Activated T-helper 1 cell treated with anti-CD3 and anti-CD28 coated beads, Interleukin-12 subunit alpha, Interleukin-12 subunit beta, Interleukin-2, Interleukin-4 antibody, amounts not matched to agents 30 ng/mL and 10 ng/mL and 1 ng/mL, durations not matched to agents 14 hours and 24 hours and 36 hours (primary cell): Measurements from ENCODE around the gene AK9. TPM values are rescaled to one million over a fixed set of nuclear protein-coding genes. Genes with fewer than 3 reads are reported as not detected.
"Not testable (repeated sequence)": the region's sequence is repeated elsewhere in the genome, so short reads cannot be mapped to it uniquely, and the experiment has no call there.

Experiments
- DNase-seq: peaks from one replicate; pipeline ENCODE4 v3.0.0; 2021; ENCODE audit warnings: low spot score
- H3K27ac Mint-ChIP-seq: one replicate; pipeline ENCODE4 v1.8.0; 2021; ENCODE audit warnings: mild to moderate bottlenecking, mixed read lengths
- H3K27me3 Mint-ChIP-seq: one replicate; pipeline ENCODE4 v1.8.0; 2022; ENCODE audit warnings: mild to moderate bottlenecking, moderate library complexity, mixed read lengths; ENCODE audit not compliant: insufficient read depth
- H3K36me3 Mint-ChIP-seq: one replicate; pipeline ENCODE4 v1.8.0; 2021; ENCODE audit warnings: low read depth, mixed read lengths
- H3K4me1 Mint-ChIP-seq: one replicate; pipeline ENCODE4 v1.8.0; 2021; ENCODE audit warnings: low read depth, mixed read lengths
- H3K4me3 Mint-ChIP-seq: one replicate; pipeline ENCODE4 v1.8.0; 2021; ENCODE audit warnings: mild to moderate bottlenecking, moderate library complexity, mixed read lengths
- H3K9me3 Mint-ChIP-seq: one replicate; pipeline ENCODE4 v1.8.0; 2021; ENCODE audit warnings: mixed read lengths
- intact Hi-C: fragments of 100-400 bp; cut with micrococcal nuclease; formaldehyde crosslinking; loops from one replicate; pipeline ENCODE4 v1.15.1; 2024
- total RNA-seq: library from RNA; stranded (reverse); gene quantifications from 2 replicates; pipeline ENCODE4 v1.2.3, GENCODE V29; 2022

AK9 gene
- total RNA-seq, 1 donor from 2014 or later: 2.8 TPM

- no peak overlapping the region for H3K27ac Mint-ChIP-seq
- H3K4me3 Mint-ChIP-seq: no peak overlapping the region
- no peaks in the 10 kb centered on the region for H3K27me3 Mint-ChIP-seq
- peaks cover 3% of the 10 kb centered on the region for H3K9me3 Mint-ChIP-seq
- no peak for DNase-seq
- intact Hi-C loops: no loop called here
- peaks cover 68% of the 10 kb centered on the region for H3K36me3 Mint-ChIP-seq
- peaks cover 60% of the 10 kb centered on the region for H3K4me1 Mint-ChIP-seq
Observed at GRCh38 chr6:109466212-109466923, 224.6 kb downstream of the AK9 start.

GRCh38 chr6:109465772-109466171 lies 225.2 kb downstream of the AK9 start:
- Mint-ChIP-seq H3K4me3 (no peak overlapping the region), H3K9me3 (peaks cover 3% of the 10 kb centered on the region), H3K36me3 (peaks cover 67% of the 10 kb centered on the region), H3K27ac (no peak overlapping the region), H3K27me3 (no peaks in the 10 kb centered on the region), H3K4me1 (peaks cover 54% of the 10 kb centered on the region)
- no peak for DNase-seq
- intact Hi-C loops: no loop called here

GRCh38 chr6:109461733-109462526 lies 229.1 kb downstream of the AK9 start:
- Mint-ChIP-seq H3K36me3 (peaks cover 51% of the 10 kb centered on the region), H3K27ac (no peak overlapping the region), H3K4me3 (no peak overlapping the region), H3K9me3 (peaks cover 3% of the 10 kb centered on the region), H3K4me1 (peaks cover 60% of the 10 kb centered on the region), H3K27me3 (no peaks in the 10 kb centered on the region)
- DNase-seq: no peak
- intact Hi-C loops: no loop called here

GRCh38 chr6:109461205-109461604 lies 229.8 kb downstream of the AK9 start:
- H3K4me3 Mint-ChIP-seq, H3K27me3 Mint-ChIP-seq, DNase-seq, intact Hi-C loops, H3K27ac Mint-ChIP-seq, H3K9me3 Mint-ChIP-seq: not testable (repeated sequence)
- peaks cover 50% of the 10 kb centered on the region for H3K36me3 Mint-ChIP-seq
- H3K4me1 Mint-ChIP-seq: peaks cover 65% of the 10 kb centered on the region

- intact Hi-C loops: no loop called here
- H3K4me1 Mint-ChIP-seq: peaks cover 59% of the 10 kb centered on the region
- peaks cover 3% of the 10 kb centered on the region for H3K9me3 Mint-ChIP-seq
- H3K27ac Mint-ChIP-seq: no peak overlapping the region
- H3K36me3 Mint-ChIP-seq: peaks cover 41% of the 10 kb centered on the region
- no peaks in the 10 kb centered on the region for H3K27me3 Mint-ChIP-seq
- DNase-seq: no peak
- H3K4me3 Mint-ChIP-seq: no peak overlapping the region
Observed at GRCh38 chr6:109460161-109460829, 230.7 kb downstream of the AK9 start.

GRCh38 chr6:109458774-109459531 lies 232.0 kb downstream of the AK9 start:
- H3K27me3 Mint-ChIP-seq: no peaks in the 10 kb centered on the region
- H3K9me3 Mint-ChIP-seq: peaks cover 3% of the 10 kb centered on the region
- H3K36me3 Mint-ChIP-seq: peaks cover 32% of the 10 kb centered on the region
- peak overlapping the region; percentile 5 for H3K4me3 Mint-ChIP-seq
- peak overlapping the region; percentile 91 for H3K27ac Mint-ChIP-seq
- DNase-seq: peak; percentile 43
- peaks cover 64% of the 10 kb centered on the region for H3K4me1 Mint-ChIP-seq
- intact Hi-C loops: loop anchor here (1.0 to 10.0 kb wide), 4 partner anchors 20 to 1418 kb away; partner anchors contain the start of genes ARMC2 and CDC40

- no peak overlapping the region for H3K27ac Mint-ChIP-seq
- intact Hi-C loops: loop anchor here (5.0 to 10.0 kb wide), 3 partner anchors 613 to 1420 kb away; partner anchors contain the start of genes ARMC2 and CDC40
- H3K9me3 Mint-ChIP-seq: peaks cover 3% of the 10 kb centered on the region
- peaks cover 66% of the 10 kb centered on the region for H3K4me1 Mint-ChIP-seq
- no peak overlapping the region for H3K4me3 Mint-ChIP-seq
- no peak for DNase-seq
- no peaks in the 10 kb centered on the region for H3K27me3 Mint-ChIP-seq
- H3K36me3 Mint-ChIP-seq: peaks cover 28% of the 10 kb centered on the region
Observed at GRCh38 chr6:109457562-109457996, 233.4 kb downstream of the AK9 start.

- Mint-ChIP-seq H3K4me1 (peaks cover 60% of the 10 kb centered on the region), H3K36me3 (peaks cover 28% of the 10 kb centered on the region), H3K4me3 (peak overlapping the region; percentile 56), H3K27ac (peak overlapping the region; percentile 52), H3K27me3 (no peaks in the 10 kb centered on the region), H3K9me3 (peaks cover 3% of the 10 kb centered on the region)
- no peak for DNase-seq
- intact Hi-C loops: loop anchor here (5.0 to 10.0 kb wide), 3 partner anchors 612 to 1420 kb away; partner anchors contain the start of genes ARMC2 and CDC40
Observed at GRCh38 chr6:109456710-109457561, 234.1 kb downstream of the AK9 start.

GRCh38 chr6:109456111-109456583 lies 234.9 kb downstream of the AK9 start:
- H3K27ac Mint-ChIP-seq: peak overlapping the region; percentile 52
- H3K4me3 Mint-ChIP-seq: peak overlapping the region; percentile 33
- H3K27me3 Mint-ChIP-seq: no peaks in the 10 kb centered on the region
- no peaks in the 10 kb centered on the region for H3K9me3 Mint-ChIP-seq
- intact Hi-C loops: loop anchor here (5.0 to 10.0 kb wide), 3 partner anchors 611 to 1421 kb away; partner anchors contain the start of genes ARMC2 and CDC40
- peaks cover 29% of the 10 kb centered on the region for H3K36me3 Mint-ChIP-seq
- no peak for DNase-seq
- H3K4me1 Mint-ChIP-seq: peaks cover 56% of the 10 kb centered on the region

- Mint-ChIP-seq H3K4me3 (peak within 1 kb of the TSS; percentile 97), H3K4me1 (peaks cover 60% of the 10 kb centered on the region), H3K36me3 (peaks cover 29% of the 10 kb centered on the region), H3K27me3 (no peaks in the 10 kb centered on the region), H3K9me3 (no peaks in the 10 kb centered on the region), H3K27ac (peak within 1 kb of the TSS; percentile 97)
- DNase-seq: peak; percentile 69
- intact Hi-C loops: loop anchor here (1.0 to 10.0 kb wide), 9 partner anchors 15 to 1422 kb away; partner anchors contain the start of genes ARMC2, CDC40, CEP57L1 and PPIL6
Observed at GRCh38 chr6:109455437-109456110, 235.4 kb downstream of the AK9 start, which contains the start of gene MICAL1. Gene MICAL1, minus strand, starts transcription at chr6:109455772. Its CDS starts 1,576 bp downstream, at chr6:109454196.
